Neural cell (in vitro differentiated cells): Measurements from ENCODE around the gene GPR33. TPM values are rescaled to one million over a fixed set of nuclear protein-coding genes. Genes with fewer than 3 reads are reported as not detected.

Experiments used
- H2AFZ ChIP-seq: fragments of 200-600, 300-800 bp; sonication (generic), shearing (Covaris generic); 2 replicates; pipeline ENCODE4 v1.6.0; 2014; ENCODE audit warnings: low read depth, mild to moderate bottlenecking, antibody characterized with exemption, low read length, moderate library complexity
- H3F3A ChIP-seq: fragments of 200-600 bp; shearing (Covaris generic); 2 replicates; pipeline ENCODE4 v1.6.1; 2016; ENCODE audit warnings: mild to moderate bottlenecking, moderate library complexity, mixed read lengths, antibody characterized with exemption, low read length; ENCODE audit not compliant: insufficient read depth, poor library complexity, severe bottlenecking
- H3K27ac ChIP-seq: fragments of 200-600, 300-800 bp; sonication (generic), shearing (Covaris generic); 2 replicates; pipeline ENCODE4 v1.5.1; 2014; ENCODE audit warnings: mild to moderate bottlenecking, low read length, moderate library complexity
- H3K27me3 ChIP-seq: fragments of 300-800, 200-600 bp; sonication (generic), shearing (Covaris generic); 2 replicates; pipeline ENCODE4 v1.6.0; 2014; ENCODE audit warnings: mild to moderate bottlenecking, low read depth, low read length, moderate library complexity; ENCODE audit not compliant: insufficient read depth
- H3K36me3 ChIP-seq: fragments of 300-800, 200-600 bp; sonication (generic), shearing (Covaris generic); 2 replicates; pipeline ENCODE4 v1.5.1; 2014; ENCODE audit warnings: mild to moderate bottlenecking, antibody characterized with exemption, low read length, moderate library complexity; ENCODE audit not compliant: insufficient read depth
- H3K4me2 ChIP-seq: fragments of 300-800, 200-600 bp; sonication (generic), shearing (Covaris generic); 2 replicates; pipeline ENCODE4 v1.6.0; 2014; ENCODE audit warnings: mild to moderate bottlenecking, low read length
- H3K4me3 ChIP-seq: fragments of 300-800, 200-600 bp; sonication (generic), shearing (Covaris generic); 2 replicates; pipeline ENCODE4 v1.5.1; 2014; ENCODE audit warnings: mild to moderate bottlenecking, low read length, moderate library complexity
- H3K79me2 ChIP-seq: fragments of 200-600 bp; shearing (Covaris generic); replicated peaks from 2 replicates; pipeline ENCODE4 v1.6.0; 2014; ENCODE audit warnings: mild to moderate bottlenecking, low read length, moderate library complexity; ENCODE audit not compliant: insufficient read depth
- H3K9ac ChIP-seq: fragments of 300-800, 200-600 bp; sonication (generic), shearing (Covaris generic); 2 replicates; pipeline ENCODE4 v1.6.1; 2016; ENCODE audit warnings: mild to moderate bottlenecking, low read length, mixed read lengths
- H3K9me2 ChIP-seq: fragments of 200-600 bp; shearing (Covaris generic); 2 replicates; pipeline ENCODE4 v1.6.1; 2016; ENCODE audit warnings: mild to moderate bottlenecking, low read length, mixed read lengths; ENCODE audit not compliant: insufficient read depth
- H3K9me3 ChIP-seq: fragments of 200-600, 300-800 bp; sonication (generic), shearing (Covaris generic); 2 replicates; pipeline ENCODE4 v1.6.1; 2016; ENCODE audit warnings: mild to moderate bottlenecking, mixed run types, low read length, moderate library complexity, mixed read lengths
- H4K20me1 ChIP-seq: fragments of 200-600 bp; shearing (Covaris generic); 2 replicates; pipeline ENCODE4 v1.6.1; 2016; ENCODE audit warnings: mild to moderate bottlenecking, mixed run types; ENCODE audit not compliant: insufficient read depth
- CTCF ChIP-seq: fragments of 450-650 bp; IDR thresholded peaks from 2 replicates; pipeline ENCODE4 v1.5.1; 2014; ENCODE audit warnings: antibody characterized with exemption, mild to moderate bottlenecking, moderate library complexity; ENCODE audit not compliant: poor library complexity, severe bottlenecking
- EP300 ChIP-seq: fragments of 450-650 bp; conservative IDR thresholded peaks from 2 replicates; pipeline ENCODE4 v1.6.1; 2014; ENCODE audit warnings: antibody characterized with exemption, mild to moderate bottlenecking, moderate library complexity; ENCODE audit not compliant: poor library complexity, severe bottlenecking
- EZH2 ChIP-seq: fragments of 200-600, 300-800 bp; shearing (Covaris generic), sonication (generic); IDR thresholded peaks from 2 replicates; pipeline ENCODE4 v1.6.1; 2014; ENCODE audit warnings: antibody characterized with exemption, low read length, borderline replicate concordance, mild to moderate bottlenecking; ENCODE audit not compliant: insufficient read depth, poor library complexity, severe bottlenecking
- MXI1 ChIP-seq: fragments of 450-650 bp; conservative IDR thresholded peaks from 2 replicates; pipeline ENCODE4 v1.6.1; 2014; ENCODE audit warnings: antibody characterized with exemption, mild to moderate bottlenecking; ENCODE audit not compliant: poor library complexity, severe bottlenecking
- POLR2AphosphoS5 ChIP-seq: IDR thresholded peaks from 2 replicates; pipeline ENCODE4 v1.6.1; 2012
- RAD21 ChIP-seq: fragments of 450-650 bp; conservative IDR thresholded peaks from 2 replicates; pipeline ENCODE4 v1.6.1; 2014; ENCODE audit warnings: antibody characterized with exemption, mild to moderate bottlenecking, moderate library complexity
- SMC3 ChIP-seq: fragments of 450-650 bp; conservative IDR thresholded peaks from 2 replicates; pipeline ENCODE4 v1.6.1; 2014; ENCODE audit warnings: antibody characterized with exemption, mild to moderate bottlenecking, moderate library complexity; ENCODE audit not compliant: poor library complexity
- TAF1 ChIP-seq: IDR thresholded peaks from 2 replicates; pipeline ENCODE4 v1.6.1; 2012; ENCODE audit warnings: low read depth
- polyA plus RNA-seq: library from polyadenylated mRNA; depleted of rRNA; stranded (reverse); fragments of >200 nt; gene quantifications from 2 replicates; pipeline ENCODE4 v1.2.3, GENCODE V29; 2014
- TF ChIP-seq, protein P1 (sequence below): IDR thresholded peaks from 2 replicates; pipeline ENCODE4 v1.6.1; 2012; ENCODE audit warnings: borderline replicate concordance

The GPR33 gene
- polyA plus RNA-seq, 1 donor from 2014 or later = not detected

DNA sequence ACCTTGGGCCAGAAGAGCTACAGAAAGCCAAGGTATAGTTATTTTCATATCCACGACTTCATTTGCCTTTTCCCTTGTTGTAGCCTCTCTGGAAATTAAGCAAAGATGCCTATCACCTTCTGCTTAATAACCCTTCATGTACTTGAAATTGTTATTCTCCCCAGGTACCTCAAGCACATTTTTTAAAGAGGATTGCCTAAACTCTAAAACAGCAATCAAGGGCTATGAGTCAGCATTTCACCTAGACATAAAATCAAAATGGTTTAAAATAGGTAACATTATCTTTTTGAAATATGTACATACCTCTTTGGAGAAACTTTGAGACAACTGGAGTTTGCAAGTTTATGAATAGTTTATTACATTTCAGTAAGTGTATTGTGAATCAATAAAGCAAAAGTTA lies 42.1 kb downstream of the GPR33 start:
- no peaks in the 10 kb centered on the region for H4K20me1 ChIP-seq
- H3K27ac ChIP-seq = no peak overlapping the region
- H3K4me3 ChIP-seq = no peak overlapping the region
- no peaks in the 10 kb centered on the region for H3K36me3 ChIP-seq
- no peaks in the 10 kb centered on the region for H3K27me3 ChIP-seq
- H3K9ac ChIP-seq = no peak overlapping the region
- H3K9me2 ChIP-seq = no peaks in the 10 kb centered on the region
- no peak for TF ChIP-seq EP300
- TF ChIP-seq, protein P1, sequence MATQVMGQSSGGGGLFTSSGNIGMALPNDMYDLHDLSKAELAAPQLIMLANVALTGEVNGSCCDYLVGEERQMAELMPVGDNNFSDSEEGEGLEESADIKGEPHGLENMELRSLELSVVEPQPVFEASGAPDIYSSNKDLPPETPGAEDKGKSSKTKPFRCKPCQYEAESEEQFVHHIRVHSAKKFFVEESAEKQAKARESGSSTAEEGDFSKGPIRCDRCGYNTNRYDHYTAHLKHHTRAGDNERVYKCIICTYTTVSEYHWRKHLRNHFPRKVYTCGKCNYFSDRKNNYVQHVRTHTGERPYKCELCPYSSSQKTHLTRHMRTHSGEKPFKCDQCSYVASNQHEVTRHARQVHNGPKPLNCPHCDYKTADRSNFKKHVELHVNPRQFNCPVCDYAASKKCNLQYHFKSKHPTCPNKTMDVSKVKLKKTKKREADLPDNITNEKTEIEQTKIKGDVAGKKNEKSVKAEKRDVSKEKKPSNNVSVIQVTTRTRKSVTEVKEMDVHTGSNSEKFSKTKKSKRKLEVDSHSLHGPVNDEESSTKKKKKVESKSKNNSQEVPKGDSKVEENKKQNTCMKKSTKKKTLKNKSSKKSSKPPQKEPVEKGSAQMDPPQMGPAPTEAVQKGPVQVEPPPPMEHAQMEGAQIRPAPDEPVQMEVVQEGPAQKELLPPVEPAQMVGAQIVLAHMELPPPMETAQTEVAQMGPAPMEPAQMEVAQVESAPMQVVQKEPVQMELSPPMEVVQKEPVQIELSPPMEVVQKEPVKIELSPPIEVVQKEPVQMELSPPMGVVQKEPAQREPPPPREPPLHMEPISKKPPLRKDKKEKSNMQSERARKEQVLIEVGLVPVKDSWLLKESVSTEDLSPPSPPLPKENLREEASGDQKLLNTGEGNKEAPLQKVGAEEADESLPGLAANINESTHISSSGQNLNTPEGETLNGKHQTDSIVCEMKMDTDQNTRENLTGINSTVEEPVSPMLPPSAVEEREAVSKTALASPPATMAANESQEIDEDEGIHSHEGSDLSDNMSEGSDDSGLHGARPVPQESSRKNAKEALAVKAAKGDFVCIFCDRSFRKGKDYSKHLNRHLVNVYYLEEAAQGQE = no peak
- TF ChIP-seq EZH2 = no peak
- TF ChIP-seq POLR2AphosphoS5 = no peak
- no peak for TF ChIP-seq CTCF
- TF ChIP-seq SMC3 = no peak
- TF ChIP-seq TAF1 = no peak
- TF ChIP-seq RAD21 = no peak
- no peak for TF ChIP-seq MXI1
- H3K9me3 ChIP-seq = no peaks in the 10 kb centered on the region
- no peaks in the 10 kb centered on the region for H3K79me2 ChIP-seq
- H3F3A ChIP-seq = no peaks in the 10 kb centered on the region
- no peak overlapping the region for H2AFZ ChIP-seq
- no peak overlapping the region for H3K4me2 ChIP-seq

DNA sequence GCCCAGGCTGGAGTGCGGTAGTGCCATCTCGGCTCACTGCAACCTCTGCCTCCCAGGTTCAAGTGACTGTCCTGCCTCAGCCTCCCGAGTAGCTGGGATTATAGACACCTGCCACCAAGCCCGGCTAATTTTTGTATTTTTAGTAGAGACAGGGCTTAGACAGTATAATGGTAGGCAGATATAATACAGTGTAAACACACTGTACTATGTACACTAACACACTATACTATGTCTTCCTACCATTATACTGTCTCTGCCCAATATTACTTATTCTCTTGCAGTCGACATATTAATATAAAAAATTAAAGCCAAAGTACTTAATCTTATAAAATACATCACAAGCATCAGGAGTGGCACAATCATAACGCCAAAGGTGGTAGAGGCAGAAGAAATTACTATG lies 45.6 kb downstream of the GPR33 start:
- no peak overlapping the region for H3K4me2 ChIP-seq
- H3K27ac ChIP-seq = no peak overlapping the region
- no peak overlapping the region for H3K4me3 ChIP-seq
- no peaks in the 10 kb centered on the region for H3K79me2 ChIP-seq
- H3K36me3 ChIP-seq = no peaks in the 10 kb centered on the region
- H3K9me2 ChIP-seq = no peaks in the 10 kb centered on the region
- no peaks in the 10 kb centered on the region for H3K9me3 ChIP-seq
- H3K9ac ChIP-seq = no peak overlapping the region
- TF ChIP-seq TAF1 = no peak
- H3K27me3 ChIP-seq = no peaks in the 10 kb centered on the region
- no peak overlapping the region for H2AFZ ChIP-seq
- no peaks in the 10 kb centered on the region for H3F3A ChIP-seq
- H4K20me1 ChIP-seq = no peaks in the 10 kb centered on the region
